ENCODE measurements around the gene GTPBP3. TPM values are rescaled to one million over a fixed set of nuclear protein-coding genes. Genes with fewer than 3 reads are reported as not detected.

Gene GTPBP3
- total and polyA plus RNA-seq, 9 of the 15 experiments (the other 6 are each of a cell fraction or from before 2014, with no cell fraction given), result 4.9 to 124 (median 22.6) TPM

- TF ChIP-seq ZBTB43 (CRISPR knock-in tag; IDR thresholded peaks at IDR 0.05) (0 out of 2 replicates have a peak, but pooled peaks have one; percentile 61), ESRRB (CRISPR knock-in tag; IDR thresholded peaks at IDR 0.05; ENCODE audit: borderline replicate concordance) (no peak), C11orf30 (IDR thresholded peaks at IDR 0.05; ENCODE audit: low read depth) (peak; percentile 87), SPI1 (IDR thresholded peaks at IDR 0.05; ENCODE audit: borderline replicate concordance, low read depth, low read length) (peak; percentile 49; the same call in 1 of the 2 replicates), DNMT1 (IDR thresholded peaks at IDR 0.05) (no peak), TBL1XR1 (IDR thresholded peaks at IDR 0.05; ENCODE audit: low read length in 2 of 2) (peak in 1 of 2 experiments; percentile 66; a peak in 1 of 4 replicates), ZNF146 (CRISPR knock-in tag; IDR thresholded peaks at IDR 0.05; ENCODE audit: unreplicated experiment) (no peak), IRF2 (CRISPR knock-in tag; IDR thresholded peaks at IDR 0.05) (no peak), SIRT6 (IDR thresholded peaks at IDR 0.05; ENCODE audit: low read depth, low read length) (no peak), MAFF (IDR thresholded peaks at IDR 0.05; ENCODE audit: low read length) (no peak), STAT5B (CRISPR knock-in tag; IDR thresholded peaks at IDR 0.05) (no peak), TCF3 (CRISPR knock-in tag; IDR thresholded peaks at IDR 0.05) (no peak), NUFIP1 (IDR thresholded peaks at IDR 0.05; ENCODE audit: partially characterized antibody) (no peak), RBM14 (IDR thresholded peaks at IDR 0.05; ENCODE audit: borderline replicate concordance, insufficient read depth, low read depth, low read length) (no peak), FOXJ2 (tag; IDR thresholded peaks at IDR 0.05) (no peak), SMAD1 (IDR thresholded peaks at IDR 0.05; ENCODE audit: low read depth, low read length, partially characterized antibody) (no peak), SRF (CRISPR knock-in tag; IDR thresholded peaks at IDR 0.05) (no peak), CC2D1A (IDR thresholded peaks at IDR 0.05) (peak; percentile 100), ZNF584 (CRISPR knock-in tag; IDR thresholded peaks at IDR 0.05; ENCODE audit: low read depth) (peak; percentile 9; the same call in 1 of the 2 replicates), NFIC (IDR thresholded peaks at IDR 0.05) (peak; percentile 52; the same call in 1 of the 2 replicates), ZBTB1 (CRISPR knock-in tag; IDR thresholded peaks at IDR 0.05; ENCODE audit: borderline replicate concordance, low read depth) (no peak; the same call in 1 of the 2 replicates), CBFB (CRISPR knock-in tag; IDR thresholded peaks at IDR 0.05) (no peak)
These were observed 28.0 kb upstream of the GTPBP3 start, which contains the start of gene DDA1 (continued) for GRCh38 chr19:17309198-17309964.
